Stimulated activated naive B cell treated with anti-CD40 and anti-IgM and Interleukin-4, amounts not matched to agents 10 μg/mL and 1 μg/mL and 100 μg/mL, for 72 hours (primary cell): Measurements from ENCODE around the gene ZNF175.
A peak's percentile ranks its signal among the peaks of the same experiment; 100 is the strongest.

Experiments
- ATAC-seq, 2 donors: fragments of 150-1000 bp; cut with Tn5 transposase; replicated peaks; 2 replicates each; pipeline ENCODE4 v1.10.0; 2021; ENCODE audit warnings: moderate library complexity in 1 of 2
- DNase-seq: peaks from one replicate; pipeline ENCODE4 v3.0.0; 2021
- H3K27ac Mint-ChIP-seq: one replicate; pipeline ENCODE4 v1.8.0; 2022; ENCODE audit warnings: mild to moderate bottlenecking, mixed read lengths
- H3K27me3 Mint-ChIP-seq, 2 donors: one replicate each; pipeline ENCODE4 v1.8.0; 2022; ENCODE audit warnings: mixed read lengths in 2 of 2
- H3K36me3 Mint-ChIP-seq, 2 donors: one replicate each; pipeline ENCODE4 v1.8.0; 2022; ENCODE audit warnings: mixed read lengths in 2 of 2, mild to moderate bottlenecking in 1 of 2
- H3K4me1 Mint-ChIP-seq, 2 donors: one replicate each; pipeline ENCODE4 v1.8.0; 2022; ENCODE audit warnings: mixed read lengths in 2 of 2, mild to moderate bottlenecking in 1 of 2
- H3K4me3 Mint-ChIP-seq, 2 donors: one replicate each; pipeline ENCODE4 v1.8.0; 2022; ENCODE audit warnings: mild to moderate bottlenecking in 2 of 2, mixed read lengths in 2 of 2, moderate library complexity in 1 of 2
- H3K9me3 Mint-ChIP-seq, 2 donors: one replicate each; pipeline ENCODE4 v1.8.0; 2022; ENCODE audit warnings: mixed read lengths in 2 of 2, mild to moderate bottlenecking in 1 of 2

ZNF175 gene

DNA sequence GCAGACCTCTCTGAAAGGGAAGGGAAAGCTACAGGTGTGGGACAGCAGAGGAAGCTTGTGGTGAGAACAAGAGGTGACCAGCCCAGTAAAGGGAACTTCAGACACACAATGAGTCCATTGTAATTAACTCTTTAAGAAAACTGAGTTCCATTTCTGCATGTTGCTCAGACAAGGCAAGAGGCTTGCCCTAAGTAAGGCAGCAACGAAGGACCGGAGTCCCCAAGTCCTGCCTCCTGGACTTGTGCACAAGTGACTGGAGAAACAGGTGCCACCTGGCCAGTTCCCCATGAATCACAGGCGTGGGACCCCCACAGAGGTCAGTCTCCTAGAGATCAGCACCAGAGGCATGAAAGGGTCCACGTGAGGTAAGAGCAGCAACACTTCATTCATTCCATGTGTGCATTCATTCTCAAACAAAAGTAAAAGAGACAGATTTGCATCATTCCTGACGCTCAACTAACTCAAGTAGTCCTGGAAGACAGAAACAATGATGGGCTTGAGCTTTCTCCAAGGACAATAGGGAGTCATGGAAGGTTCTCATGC lies 24.9 kb upstream of the ZNF175 start:
- Mint-ChIP-seq H3K9me3 (no peaks in the 10 kb centered on the region), H3K27me3 (peaks cover 14 to 24% of the 10 kb centered on the region in 2 donors), H3K4me1 (peaks cover 73 to 92% of the 10 kb centered on the region in 2 donors), H3K36me3 (peaks cover 2 to 8% of the 10 kb centered on the region in 2 donors), H3K27ac (peak overlapping the region; percentile 63), H3K4me3 (peak overlapping the region; percentile 45 to 49)
- DNase-seq (no peak), ATAC-seq (peak; percentile 22 to 31)

DNA sequence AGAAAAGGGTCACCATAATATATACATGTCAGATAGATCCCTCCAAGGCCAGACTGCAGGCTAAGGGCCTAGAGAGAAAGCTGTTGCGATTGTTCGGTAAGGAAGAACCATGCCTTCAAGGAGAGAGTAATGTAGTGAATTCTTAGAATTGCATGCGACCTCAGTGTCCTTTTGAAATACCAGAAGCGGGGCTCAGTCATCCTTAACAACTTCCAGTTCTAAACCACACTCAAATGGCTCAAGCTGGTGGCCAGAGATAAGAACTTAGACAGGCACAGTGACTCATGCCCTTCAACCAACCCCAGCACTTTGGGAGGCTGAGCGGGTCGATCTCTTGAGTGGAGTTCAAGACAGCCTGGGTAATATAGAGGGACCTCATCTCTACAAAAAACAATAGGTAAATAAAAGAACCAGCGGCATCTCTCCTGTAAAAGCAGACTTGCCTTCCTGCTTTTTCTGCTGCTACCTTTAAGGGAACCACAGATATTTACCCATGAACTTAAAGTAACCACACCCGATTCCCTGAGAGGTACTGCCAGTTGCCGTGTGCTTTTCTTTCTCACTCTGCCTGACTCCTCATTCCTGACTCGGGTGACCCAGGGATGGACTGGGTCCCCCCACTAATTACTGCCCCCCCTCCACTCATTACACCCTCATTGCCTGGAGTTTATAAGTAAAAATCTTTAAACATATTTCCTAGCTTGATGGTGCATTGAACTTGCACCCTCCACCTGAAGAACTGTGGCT lies 24.3 kb upstream of the ZNF175 start:
- peak overlapping the region; percentile 86 for H3K27ac Mint-ChIP-seq
- DNase-seq = peak; percentile 31
- H3K4me3 Mint-ChIP-seq = peak overlapping the region; percentile 46 to 49
- peak; percentile 80 to 81 for ATAC-seq
- peaks cover 2 to 8% of the 10 kb centered on the region in 2 donors for H3K36me3 Mint-ChIP-seq
- H3K9me3 Mint-ChIP-seq = no peaks in the 10 kb centered on the region
- H3K4me1 Mint-ChIP-seq = peaks cover 77 to 92% of the 10 kb centered on the region in 2 donors
- H3K27me3 Mint-ChIP-seq = peaks cover 8 to 18% of the 10 kb centered on the region in 2 donors

DNA sequence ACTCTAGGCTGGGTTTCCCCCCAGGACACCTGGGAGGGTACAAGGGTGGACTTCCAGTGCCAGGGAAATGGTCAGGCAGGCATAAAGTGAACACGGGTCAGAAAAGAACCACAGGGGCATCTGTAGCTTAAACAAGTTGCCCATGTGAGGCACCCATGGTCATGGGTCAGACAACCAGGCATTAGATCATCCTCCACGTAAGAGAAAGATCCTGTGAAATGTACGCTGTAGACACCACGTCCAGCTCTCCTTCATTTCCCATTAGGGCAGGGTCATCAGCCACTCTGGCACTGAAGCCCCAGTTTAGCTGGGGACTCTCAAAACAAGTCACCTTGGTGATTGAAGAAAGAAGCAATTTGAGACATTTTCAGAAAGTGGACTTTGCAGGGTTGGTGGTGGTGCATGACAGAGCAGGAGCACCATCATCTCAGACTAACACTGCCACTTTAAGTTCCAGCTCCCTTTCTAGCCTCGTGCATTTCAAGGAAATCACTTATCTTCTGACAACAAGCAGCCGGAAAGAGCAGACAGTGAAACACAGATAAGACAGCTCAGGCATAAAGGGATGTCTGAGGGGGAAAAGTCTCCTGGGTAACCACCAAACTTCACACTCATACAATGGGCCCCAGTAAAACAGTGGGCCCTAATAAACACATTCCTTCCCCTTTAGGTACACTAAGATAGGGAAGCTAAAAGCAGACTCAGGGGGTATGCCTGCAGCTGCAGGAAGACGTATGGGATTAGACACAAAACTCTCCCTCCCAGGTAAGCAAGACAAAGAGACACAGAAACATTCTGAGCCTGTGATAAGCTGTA lies 23.5 kb upstream of the ZNF175 start:
- DNase-seq (no peak), ATAC-seq (no peak)
- H3K9me3 Mint-ChIP-seq = no peaks in the 10 kb centered on the region
- peaks cover 1 to 2% of the 10 kb centered on the region in 2 donors for H3K36me3 Mint-ChIP-seq
- peak overlapping the region; percentile 86 for H3K27ac Mint-ChIP-seq
- H3K27me3 Mint-ChIP-seq = peaks cover 0 to 10% of the 10 kb centered on the region in 2 donors
- peaks cover 79 to 92% of the 10 kb centered on the region in 2 donors for H3K4me1 Mint-ChIP-seq
- H3K4me3 Mint-ChIP-seq = peak overlapping the region; percentile 49 to 54

DNA sequence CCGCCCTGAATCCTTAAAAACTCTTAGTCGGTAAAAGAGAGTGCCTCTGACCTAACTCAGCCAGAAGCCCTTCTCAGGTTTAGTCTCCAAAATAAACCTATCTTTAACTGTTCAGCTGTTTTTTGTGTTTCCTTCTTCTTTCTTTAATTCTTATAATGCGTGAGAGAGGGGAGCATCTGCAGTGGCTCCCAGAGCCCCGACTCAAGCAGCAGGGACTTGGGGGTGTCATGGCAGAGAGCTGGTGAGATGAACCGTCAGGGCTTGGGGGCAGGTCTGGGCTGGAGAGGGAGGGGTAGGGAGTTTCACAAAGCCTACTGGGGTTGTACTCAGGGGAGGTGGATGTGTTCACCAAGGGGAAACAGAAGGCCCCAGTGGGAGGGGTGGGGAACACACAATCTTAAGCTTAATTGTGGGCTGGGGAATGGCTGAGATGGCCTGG lies 22.9 kb upstream of the ZNF175 start:
- Mint-ChIP-seq H3K4me1 (peaks cover 80 to 92% of the 10 kb centered on the region in 2 donors), H3K27ac (peak overlapping the region; percentile 86), H3K36me3 (peaks cover 0 to 2% of the 10 kb centered on the region in 2 donors), H3K27me3 (peaks cover 0 to 6% of the 10 kb centered on the region in 2 donors), H3K4me3 (peak overlapping the region; percentile 33 to 54), H3K9me3 (no peaks in the 10 kb centered on the region)
- ATAC-seq = no peak
- no peak for DNase-seq

DNA sequence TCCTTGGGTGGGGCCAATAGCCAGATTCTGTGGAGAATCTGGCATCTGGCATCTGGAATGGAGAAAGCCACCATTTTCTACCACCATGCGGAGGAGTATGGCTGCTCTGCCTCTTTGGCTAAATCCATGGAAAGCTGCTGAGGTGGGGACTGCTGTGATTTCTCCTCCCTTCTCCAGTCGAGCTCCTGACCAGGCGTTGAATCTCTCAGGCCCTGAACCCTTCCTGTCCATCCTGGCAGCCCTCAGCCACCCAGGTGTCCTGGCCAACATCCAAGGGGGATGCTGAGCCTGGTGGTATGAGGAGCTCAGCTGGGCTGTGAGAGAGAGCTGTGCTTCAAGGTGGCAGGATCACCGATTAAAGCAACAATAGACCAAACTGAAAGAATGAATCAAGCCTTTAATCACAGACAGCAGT lies 22.2 kb upstream of the ZNF175 start:
- Mint-ChIP-seq H3K4me1 (peaks cover 81 to 93% of the 10 kb centered on the region in 2 donors), H3K27ac (peak overlapping the region; percentile 68), H3K9me3 (no peaks in the 10 kb centered on the region), H3K27me3 (peaks cover 0 to 4% of the 10 kb centered on the region in 2 donors), H3K36me3 (peaks cover 0 to 2% of the 10 kb centered on the region in 2 donors), H3K4me3 (peak overlapping the region; percentile 74 to 81)
- ATAC-seq = no peak
- no peak for DNase-seq

DNA sequence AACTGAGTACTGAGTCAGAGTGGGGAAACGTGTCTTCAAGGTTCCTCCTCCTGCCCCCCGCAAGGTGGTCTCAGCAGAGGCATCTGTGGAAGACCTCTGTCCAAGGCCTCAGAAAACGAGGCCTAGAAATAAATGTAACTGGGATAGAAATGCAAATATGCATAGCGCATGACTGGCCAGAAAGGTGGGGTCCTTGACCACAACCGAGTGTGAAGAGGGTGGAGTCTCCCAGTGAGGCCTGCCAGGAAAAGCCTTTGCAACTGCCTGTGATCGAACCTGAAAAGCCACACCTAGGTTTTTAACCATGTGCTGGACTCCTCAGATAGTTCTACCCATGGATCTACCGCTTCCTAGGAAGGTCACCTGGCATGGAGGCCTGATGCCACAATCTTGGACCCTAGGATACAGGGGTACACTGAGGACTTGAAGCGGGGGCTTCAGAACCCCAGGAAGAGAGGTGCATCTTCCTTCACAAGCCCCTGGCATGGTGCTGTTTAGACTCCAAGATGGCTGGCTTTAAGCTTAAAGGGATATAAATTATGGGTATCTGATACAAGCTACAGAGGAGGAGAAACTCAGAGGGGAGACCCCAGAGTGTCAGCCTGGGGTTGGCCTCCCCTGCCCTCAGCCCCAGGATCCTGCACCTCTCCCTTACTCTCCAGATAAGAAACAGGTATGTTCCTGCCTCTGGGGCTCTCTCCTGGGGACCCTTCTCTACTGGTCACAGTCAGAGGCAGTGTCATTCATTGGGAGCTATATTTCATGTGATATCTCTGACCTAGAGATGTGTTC lies 21.4 kb upstream of the ZNF175 start:
- no peaks in the 10 kb centered on the region for H3K27me3 Mint-ChIP-seq
- peak overlapping the region; percentile 68 for H3K27ac Mint-ChIP-seq
- H3K36me3 Mint-ChIP-seq = peaks cover 0 to 2% of the 10 kb centered on the region in 2 donors
- H3K4me3 Mint-ChIP-seq = peak overlapping the region; percentile 74 to 81
- DNase-seq (no peak), ATAC-seq (no peak)
- peaks cover 78 to 91% of the 10 kb centered on the region in 2 donors for H3K4me1 Mint-ChIP-seq
- no peaks in the 10 kb centered on the region for H3K9me3 Mint-ChIP-seq

DNA sequence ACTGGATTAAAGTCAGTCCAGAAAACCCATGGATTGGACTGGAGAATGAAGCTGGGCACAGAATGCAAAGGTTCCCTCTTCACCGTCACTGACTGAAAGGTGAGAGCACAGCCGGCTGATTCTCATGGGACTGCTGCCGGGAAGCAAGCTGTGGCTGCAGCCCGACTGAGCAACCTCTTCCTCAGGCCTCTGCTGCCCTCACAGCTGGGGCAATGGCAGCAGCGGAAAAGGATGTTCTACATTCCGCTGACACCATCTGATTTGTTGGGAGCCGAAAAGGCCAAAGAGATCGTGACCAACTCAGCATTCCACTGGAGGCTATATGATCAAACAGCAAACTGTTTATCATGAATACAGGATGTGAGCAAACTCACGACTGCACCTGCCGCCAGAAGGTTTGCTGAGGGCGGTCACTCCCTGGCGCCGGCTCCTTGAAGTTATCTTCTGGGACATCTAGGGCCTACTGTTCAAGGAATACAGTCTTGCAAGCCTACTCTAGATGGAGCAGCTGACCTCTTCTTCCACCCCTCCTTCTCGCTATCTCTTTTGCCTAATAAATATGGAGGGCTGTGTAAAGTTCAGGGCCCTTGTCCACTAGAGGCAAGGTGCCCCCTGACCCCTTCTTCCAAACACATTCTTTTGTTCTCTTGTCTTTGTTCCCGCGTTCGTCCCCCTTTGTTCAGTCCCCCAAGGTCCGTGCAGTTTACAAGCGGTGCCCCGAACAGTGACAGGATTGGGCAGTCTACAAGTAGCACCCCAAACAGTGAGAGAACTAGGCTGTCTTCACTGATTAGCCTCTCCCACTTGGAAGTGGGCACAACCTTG lies 20.0 kb upstream of the ZNF175 start:
- Mint-ChIP-seq H3K4me1 (peaks cover 67 to 78% of the 10 kb centered on the region in 2 donors), H3K27me3 (no peaks in the 10 kb centered on the region), H3K9me3 (no peaks in the 10 kb centered on the region), H3K4me3 (peak overlapping the region; percentile 71 to 81), H3K27ac (peak overlapping the region; percentile 68), H3K36me3 (peaks cover 0 to 2% of the 10 kb centered on the region in 2 donors)
- ATAC-seq (peak in 1 of 2 donors; percentile 19), DNase-seq (no peak)

DNA sequence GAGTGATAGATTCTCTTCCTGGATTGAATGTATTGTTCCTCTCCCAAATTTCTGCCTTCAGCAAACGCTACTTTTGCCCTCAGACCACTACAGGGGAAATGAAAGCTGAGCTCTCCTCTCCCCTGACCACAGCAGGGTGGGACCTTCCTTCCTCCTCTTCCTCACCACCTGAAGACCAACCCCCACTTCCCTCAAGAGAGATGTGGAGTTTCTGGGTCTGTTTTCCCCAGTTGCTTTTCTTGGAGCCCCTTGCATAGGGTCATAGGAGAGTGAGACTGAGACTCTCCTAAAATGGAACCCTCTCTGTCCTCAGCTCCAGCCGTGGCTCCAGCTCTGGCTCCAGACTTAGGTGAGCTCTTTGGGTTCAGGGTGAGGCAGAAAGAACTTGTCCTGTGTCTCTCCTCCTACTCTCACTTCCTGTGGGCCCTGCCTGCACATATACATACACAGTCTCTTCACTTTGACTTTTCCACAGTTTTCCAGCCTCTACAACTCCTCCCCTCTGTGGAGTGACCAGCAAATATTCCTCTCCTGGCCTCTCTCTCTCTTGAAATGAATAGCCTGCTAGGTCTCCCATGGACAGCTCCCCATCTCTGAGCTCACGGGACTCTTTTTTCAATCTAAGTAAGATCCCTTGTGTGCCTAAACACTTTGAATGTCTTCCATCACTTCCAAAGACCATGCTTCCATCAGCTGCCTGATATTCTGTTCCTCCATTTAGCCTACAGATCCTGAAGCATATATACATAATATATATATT lies 19.2 kb upstream of the ZNF175 start:
- Mint-ChIP-seq H3K4me3 (peak overlapping the region; percentile 71 to 81), H3K27me3 (peaks cover 0 to 6% of the 10 kb centered on the region in 2 donors), H3K36me3 (peaks cover 0 to 2% of the 10 kb centered on the region in 2 donors), H3K27ac (peak overlapping the region; percentile 68), H3K9me3 (no peaks in the 10 kb centered on the region), H3K4me1 (peaks cover 62 to 70% of the 10 kb centered on the region in 2 donors)
- DNase-seq (no peak), ATAC-seq (peak; percentile 19 to 40)

DNA sequence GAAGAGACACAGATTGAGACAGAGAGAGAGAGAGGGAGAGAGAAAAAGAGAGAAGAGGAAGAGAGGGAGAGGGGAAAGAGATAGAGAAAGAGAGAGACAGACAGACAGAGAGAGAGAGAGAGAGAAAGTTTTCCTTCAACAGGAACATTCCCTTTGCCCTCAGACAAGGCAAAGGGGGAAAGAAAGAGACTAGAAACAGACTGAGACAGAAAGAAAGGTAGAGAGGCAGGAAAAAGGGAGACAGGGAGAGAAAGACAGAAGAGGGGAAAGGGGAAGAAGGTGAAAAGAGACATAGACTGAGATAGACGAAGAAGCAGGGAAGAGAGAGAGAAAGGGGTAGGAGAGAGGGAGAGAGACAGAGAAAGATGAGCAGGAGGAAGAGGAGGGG lies 18.5 kb upstream of the ZNF175 start:
- Mint-ChIP-seq H3K27ac (no peak overlapping the region), H3K4me1 (peaks cover 54 to 62% of the 10 kb centered on the region in 2 donors), H3K4me3 (peak overlapping the region; percentile 57 to 68), H3K36me3 (peaks cover 0 to 2% of the 10 kb centered on the region in 2 donors), H3K9me3 (no peaks in the 10 kb centered on the region), H3K27me3 (peaks cover 0 to 6% of the 10 kb centered on the region in 2 donors)
- DNase-seq (no peak), ATAC-seq (no peak)

DNA sequence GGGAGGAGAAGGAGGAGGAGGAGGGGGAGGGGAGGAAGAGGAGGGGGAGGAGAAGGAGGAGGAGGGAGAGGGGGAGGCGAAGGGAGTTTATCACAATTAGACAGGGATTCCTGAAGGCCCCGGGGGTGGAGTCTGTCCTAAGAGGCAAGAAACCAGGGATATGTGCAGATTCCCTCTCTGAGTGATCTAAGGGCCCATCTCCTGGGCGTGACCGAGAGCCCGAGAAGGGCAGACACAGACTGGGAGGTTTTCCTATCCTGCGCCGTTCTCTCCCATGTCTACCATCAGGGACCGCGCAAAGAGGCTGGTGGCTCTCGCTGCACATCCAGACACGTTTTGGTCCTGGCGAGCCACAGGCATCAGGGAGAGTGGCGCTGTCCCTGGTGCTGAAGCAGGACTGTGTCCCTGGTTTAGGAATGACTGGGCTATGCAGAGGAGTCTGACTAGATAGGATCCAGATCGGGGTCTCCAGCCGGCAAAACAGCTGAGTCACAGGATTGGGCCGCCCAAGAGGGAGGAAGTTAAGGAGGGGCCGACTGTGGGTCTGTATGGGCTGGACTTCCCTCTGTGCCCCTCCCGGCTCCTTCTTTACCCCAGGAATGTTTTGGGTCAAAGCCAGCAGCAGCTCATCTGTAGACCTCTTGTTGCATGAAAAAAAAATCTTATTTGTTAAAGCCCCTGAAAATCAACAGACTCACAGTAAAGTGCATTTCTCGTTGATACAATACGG lies 17.9 kb upstream of the ZNF175 start:
- Mint-ChIP-seq H3K9me3 (no peaks in the 10 kb centered on the region), H3K27me3 (peaks cover 0 to 6% of the 10 kb centered on the region in 2 donors), H3K4me1 (peaks cover 49 to 56% of the 10 kb centered on the region in 2 donors), H3K36me3 (peaks cover 0 to 2% of the 10 kb centered on the region in 2 donors), H3K27ac (no peak overlapping the region), H3K4me3 (peak overlapping the region; percentile 26 to 68)
- DNase-seq (no peak), ATAC-seq (peak; percentile 17 to 53)

DNA sequence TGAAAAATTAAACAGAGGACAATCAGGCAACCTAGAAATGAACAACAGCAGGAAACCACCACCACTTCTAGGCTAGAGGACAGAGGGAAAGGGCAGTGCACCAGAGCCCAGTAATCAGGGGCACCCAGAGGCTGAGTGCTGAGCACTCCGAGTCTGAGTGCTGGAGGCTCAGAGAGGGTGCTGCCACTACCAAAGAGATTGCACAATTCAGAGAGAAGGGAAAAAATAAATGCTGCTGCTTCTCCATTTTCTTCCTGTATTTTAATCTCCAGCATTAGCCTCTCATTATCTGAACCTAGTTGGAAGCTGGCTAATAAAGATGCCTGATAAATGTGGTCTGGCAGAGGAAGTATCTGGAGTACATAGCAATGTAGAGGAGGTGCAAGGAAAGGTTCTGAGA lies 11.8 kb upstream of the ZNF175 start:
- no peak overlapping the region for H3K4me3 Mint-ChIP-seq
- peaks cover 9 to 11% of the 10 kb centered on the region in 2 donors for H3K4me1 Mint-ChIP-seq
- no peak overlapping the region for H3K27ac Mint-ChIP-seq
- no peaks in the 10 kb centered on the region for H3K36me3 Mint-ChIP-seq
- no peak for ATAC-seq
- DNase-seq = no peak
- H3K9me3 Mint-ChIP-seq = no peaks in the 10 kb centered on the region
- peaks cover 7 to 19% of the 10 kb centered on the region in 2 donors for H3K27me3 Mint-ChIP-seq

DNA sequence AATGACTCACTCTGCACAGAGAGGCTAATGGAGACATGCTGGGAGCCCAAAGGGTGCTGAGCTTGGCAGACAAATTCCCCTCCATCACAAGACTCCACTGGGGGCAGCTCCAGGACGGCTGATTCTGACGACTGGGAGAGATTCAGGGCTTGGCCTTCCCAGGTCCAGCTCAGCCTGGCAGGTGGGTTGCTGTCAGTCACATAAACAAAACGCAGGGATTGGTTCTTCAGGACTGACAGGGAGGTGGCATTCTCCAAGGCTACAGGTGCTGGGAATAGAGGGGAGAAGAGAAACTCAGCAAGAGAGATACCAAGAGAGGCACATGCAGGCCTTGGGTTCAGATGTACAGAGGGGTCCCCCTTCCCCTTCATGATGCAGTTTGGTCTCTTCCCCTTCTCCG lies 10.7 kb upstream of the ZNF175 start:
- H3K27me3 Mint-ChIP-seq = peaks cover 7 to 19% of the 10 kb centered on the region in 2 donors
- H3K4me1 Mint-ChIP-seq = peaks cover 17 to 19% of the 10 kb centered on the region in 2 donors
- no peak overlapping the region for H3K27ac Mint-ChIP-seq
- DNase-seq = no peak
- H3K36me3 Mint-ChIP-seq = no peaks in the 10 kb centered on the region
- H3K9me3 Mint-ChIP-seq = no peaks in the 10 kb centered on the region
- H3K4me3 Mint-ChIP-seq = no peak overlapping the region
- ATAC-seq = no peak
